OCI-LY1 (cell line): ENCODE data around the gene LACC1.

Experiments used
- CTCF ChIP-seq: fragments of 200-600 bp; sonication (generic), shearing (Covaris generic); IDR thresholded peaks from 2 replicates; pipeline ENCODE4 v1.5.1; 2017; ENCODE audit warnings: mild to moderate bottlenecking, antibody characterized with exemption, low read length, moderate library complexity, mixed read lengths
- EZH2 ChIP-seq: fragments of 200-600 bp; sonication (generic), shearing (Covaris generic); IDR thresholded peaks from 2 replicates; pipeline ENCODE4 v1.8.0; 2017; ENCODE audit warnings: borderline replicate concordance, mixed run types, mild to moderate bottlenecking, antibody characterized with exemption, low read length, moderate library complexity, mixed read lengths

GRCh38 chr13:43881580-43881979, 1.9 kb downstream of the LACC1 start:
- TF ChIP-seq CTCF (no peak), EZH2 (no peak)
